Measurements from ENCODE around the gene C6orf163. TPM values are rescaled to one million over a fixed set of nuclear protein-coding genes. Genes with fewer than 3 reads are reported as not detected.

Gene C6orf163
- total RNA-seq, 1 donor from 2014 or later = 2.1 TPM

DNA sequence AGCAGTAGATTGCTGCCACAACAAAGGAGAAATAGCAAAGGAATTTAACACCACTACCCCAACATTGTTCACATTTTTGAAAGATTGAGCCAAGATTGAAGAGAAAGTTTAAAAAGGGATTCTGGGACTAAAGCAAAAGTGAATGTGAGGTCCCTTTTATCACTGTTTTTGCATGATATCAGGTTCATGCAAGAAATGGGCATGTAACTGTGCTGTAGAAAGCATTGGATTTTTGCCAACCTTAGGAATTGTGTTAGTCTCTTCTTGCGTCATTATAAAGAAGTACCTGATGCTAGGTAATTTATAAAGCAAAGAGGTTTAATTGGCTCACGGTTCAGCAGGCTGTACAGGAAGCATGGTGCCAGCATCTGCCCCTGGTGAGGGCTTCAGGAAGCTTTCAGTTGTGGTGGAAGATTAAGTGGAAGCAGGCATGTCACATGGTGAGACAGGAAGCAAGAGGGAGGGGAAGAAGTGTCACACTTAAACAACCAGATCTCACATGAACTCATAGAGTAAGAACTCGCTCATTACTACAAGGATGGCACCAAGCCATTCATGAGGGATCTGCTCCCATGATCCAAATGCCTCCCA lies 10.9 kb upstream of the C6orf163 start:
- peak; percentile 48 for ATAC-seq
- no peak overlapping the region for H3K4me3 ChIP-seq
- no peaks in the 10 kb centered on the region for H3K36me3 ChIP-seq
- no peak overlapping the region for H3K27ac ChIP-seq
- peaks cover 9% of the 10 kb centered on the region for H3K4me1 ChIP-seq
- no peaks in the 10 kb centered on the region for H3K27me3 ChIP-seq
- DNase-seq = no peak
- H3K9me3 ChIP-seq = no peaks in the 10 kb centered on the region
- intact Hi-C loops (cut with DNase I) = no loop called here
- TF ChIP-seq, protein P1, sequence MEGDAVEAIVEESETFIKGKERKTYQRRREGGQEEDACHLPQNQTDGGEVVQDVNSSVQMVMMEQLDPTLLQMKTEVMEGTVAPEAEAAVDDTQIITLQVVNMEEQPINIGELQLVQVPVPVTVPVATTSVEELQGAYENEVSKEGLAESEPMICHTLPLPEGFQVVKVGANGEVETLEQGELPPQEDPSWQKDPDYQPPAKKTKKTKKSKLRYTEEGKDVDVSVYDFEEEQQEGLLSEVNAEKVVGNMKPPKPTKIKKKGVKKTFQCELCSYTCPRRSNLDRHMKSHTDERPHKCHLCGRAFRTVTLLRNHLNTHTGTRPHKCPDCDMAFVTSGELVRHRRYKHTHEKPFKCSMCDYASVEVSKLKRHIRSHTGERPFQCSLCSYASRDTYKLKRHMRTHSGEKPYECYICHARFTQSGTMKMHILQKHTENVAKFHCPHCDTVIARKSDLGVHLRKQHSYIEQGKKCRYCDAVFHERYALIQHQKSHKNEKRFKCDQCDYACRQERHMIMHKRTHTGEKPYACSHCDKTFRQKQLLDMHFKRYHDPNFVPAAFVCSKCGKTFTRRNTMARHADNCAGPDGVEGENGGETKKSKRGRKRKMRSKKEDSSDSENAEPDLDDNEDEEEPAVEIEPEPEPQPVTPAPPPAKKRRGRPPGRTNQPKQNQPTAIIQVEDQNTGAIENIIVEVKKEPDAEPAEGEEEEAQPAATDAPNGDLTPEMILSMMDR (IDR thresholded peaks at IDR 0.05) = no peak

DNA sequence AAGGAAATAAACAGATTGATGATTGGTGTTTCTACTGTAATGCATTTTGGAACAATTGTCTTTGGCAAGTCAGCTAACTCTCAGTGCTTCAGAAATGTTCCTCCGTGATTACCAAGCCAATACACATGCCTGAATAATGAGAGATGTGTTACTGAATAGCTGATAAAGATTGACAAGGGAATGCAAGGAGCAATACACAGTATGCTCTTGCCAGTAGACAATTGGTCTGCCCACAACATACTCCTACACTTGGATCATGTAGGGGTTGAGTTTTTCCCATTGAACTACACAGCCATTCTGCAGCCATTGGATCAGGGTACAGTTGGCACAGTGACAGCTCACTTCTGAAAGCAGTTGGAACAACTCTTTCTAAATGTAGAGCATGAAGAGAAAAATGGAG lies 9.9 kb upstream of the C6orf163 start:
- no peak for DNase-seq
- TF ChIP-seq, protein P1 (IDR thresholded peaks at IDR 0.05) = no peak
- intact Hi-C loops (cut with DNase I) = no loop called here
- ATAC-seq = peak; percentile 15
- no peaks in the 10 kb centered on the region for H3K27me3 ChIP-seq
- H3K27ac ChIP-seq = no peak overlapping the region
- no peaks in the 10 kb centered on the region for H3K9me3 ChIP-seq
- H3K36me3 ChIP-seq = no peaks in the 10 kb centered on the region
- H3K4me3 ChIP-seq = no peak overlapping the region
- H3K4me1 ChIP-seq = peaks cover 9% of the 10 kb centered on the region

DNA sequence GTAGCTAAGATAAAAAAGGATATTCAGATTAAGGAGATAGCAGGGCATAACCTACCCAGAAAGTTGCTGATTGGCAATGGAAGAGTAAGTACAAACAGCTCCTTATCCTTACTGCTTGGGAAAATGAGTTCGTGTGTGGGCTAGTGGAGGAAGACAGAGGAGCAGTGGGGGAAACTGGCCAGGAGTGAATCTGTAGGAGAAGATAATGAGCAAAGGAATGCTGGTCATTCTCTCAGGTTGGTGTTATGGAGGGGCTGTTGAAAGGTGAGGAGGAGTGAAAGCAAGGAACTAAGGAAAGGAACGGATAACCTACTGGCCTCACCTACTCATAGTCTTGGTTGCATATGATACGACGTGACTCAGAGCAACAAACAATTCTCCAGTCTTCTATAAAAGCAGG lies 8.2 kb upstream of the C6orf163 start:
- DNase-seq = no peak
- intact Hi-C loops (cut with DNase I) = no loop called here
- TF ChIP-seq, protein P1 (IDR thresholded peaks at IDR 0.05) = no peak

DNA sequence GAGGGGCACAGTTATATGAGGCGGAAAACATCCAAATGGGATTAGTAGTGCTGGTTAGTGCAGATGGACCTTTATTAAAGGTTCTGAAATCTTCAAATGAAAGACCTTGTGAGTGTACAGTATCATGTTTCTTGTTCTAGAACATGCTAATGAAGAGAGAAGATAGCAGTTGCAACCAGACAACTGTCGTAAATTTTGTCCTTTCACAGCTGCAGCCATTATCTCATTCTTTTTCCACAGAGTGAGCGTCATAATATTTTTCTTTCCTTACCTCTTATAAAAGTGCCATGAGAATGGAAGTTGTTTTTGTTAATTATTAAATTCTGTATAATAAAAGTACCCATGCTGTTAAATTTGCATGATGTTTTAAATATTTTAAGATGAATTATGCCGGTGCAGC lies 4.4 kb upstream of the C6orf163 start:
- Histone ChIP-seq H3K27me3 (no peaks in the 10 kb centered on the region), H3K4me1 (no peaks in the 10 kb centered on the region), H3K27ac (no peak overlapping the region), H3K9me3 (no peaks in the 10 kb centered on the region), H3K36me3 (no peaks in the 10 kb centered on the region), H3K4me3 (no peak overlapping the region)
- DNase-seq (no peak), ATAC-seq (no peak)
- TF ChIP-seq, protein P1 (IDR thresholded peaks at IDR 0.05) = no peak
- intact Hi-C loops (cut with DNase I) = no loop called here

More for the DNA sequence above, 8.2 kb upstream of the C6orf163 start:
- Histone ChIP-seq H3K4me3 (no peak overlapping the region), H3K27ac (no peak overlapping the region), H3K27me3 (no peaks in the 10 kb centered on the region), H3K9me3 (no peaks in the 10 kb centered on the region), H3K36me3 (no peaks in the 10 kb centered on the region), H3K4me1 (peaks cover 9% of the 10 kb centered on the region)
- no peak for ATAC-seq

DNA sequence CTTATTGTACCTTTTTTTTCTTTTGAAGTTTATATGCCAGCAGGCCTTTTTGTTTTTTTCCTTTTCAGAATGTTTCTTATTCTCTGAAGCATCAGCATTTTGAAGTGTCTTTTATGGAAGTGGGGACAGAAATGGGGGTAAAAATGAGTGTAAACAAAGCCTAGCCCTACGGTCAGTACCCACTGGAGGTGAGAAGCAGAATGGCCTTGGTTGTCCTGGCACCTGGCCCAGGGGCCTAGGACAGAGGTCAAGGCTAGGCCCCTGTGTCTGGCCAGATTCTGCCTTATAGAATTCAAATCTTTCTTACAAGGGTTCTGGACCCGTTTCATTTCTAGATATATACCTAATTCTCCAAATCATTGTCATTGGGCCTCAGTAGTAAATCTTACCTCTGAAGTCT lies 3.5 kb upstream of the C6orf163 start:
- TF ChIP-seq, protein P1 (IDR thresholded peaks at IDR 0.05) = no peak
- H3K27me3 ChIP-seq = no peaks in the 10 kb centered on the region
- H3K27ac ChIP-seq = no peak overlapping the region
- ATAC-seq (no peak), DNase-seq (no peak)
- no peaks in the 10 kb centered on the region for H3K36me3 ChIP-seq
- H3K9me3 ChIP-seq = no peaks in the 10 kb centered on the region
- intact Hi-C loops (cut with DNase I) = no loop called here
- no peaks in the 10 kb centered on the region for H3K4me1 ChIP-seq
- no peak overlapping the region for H3K4me3 ChIP-seq

DNA sequence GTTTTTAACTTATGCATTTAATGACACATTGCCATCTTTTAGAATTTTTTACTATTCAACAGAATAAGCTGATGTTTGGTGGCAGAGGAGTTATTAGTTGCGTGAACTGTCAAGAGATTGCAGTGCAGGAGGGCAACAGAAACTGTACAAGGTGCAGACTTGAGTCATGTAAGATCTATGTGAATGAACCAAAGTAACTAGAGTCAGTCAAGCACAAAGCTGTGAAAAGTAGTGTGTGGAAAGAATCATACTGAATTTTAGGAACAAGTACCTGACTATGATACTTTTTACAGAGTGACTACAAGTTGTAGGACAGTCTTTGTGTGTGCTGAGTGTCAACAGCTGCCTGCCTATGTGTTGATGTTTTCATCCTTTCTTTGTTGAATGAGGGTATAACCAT lies 2.7 kb upstream of the C6orf163 start:
- TF ChIP-seq, protein P1 (IDR thresholded peaks at IDR 0.05) = no peak
- Histone ChIP-seq H3K36me3 (no peaks in the 10 kb centered on the region), H3K4me1 (no peaks in the 10 kb centered on the region), H3K9me3 (no peaks in the 10 kb centered on the region), H3K4me3 (no peak overlapping the region), H3K27me3 (no peaks in the 10 kb centered on the region), H3K27ac (no peak overlapping the region)
- intact Hi-C loops (cut with DNase I) = no loop called here
- DNase-seq (no peak), ATAC-seq (no peak)

Measured in upper lobe of right lung (tissue), 1 donor.